Epithelial cell of esophagus (primary cell): Measurements from ENCODE around the gene SMYD1.

ENCODE experiments used
- DNase-seq: peaks from one replicate; pipeline ENCODE4 v3.0.0; 2010; ENCODE audit warnings: low read depth
- H3K4me3 ChIP-seq: 2 replicates; pipeline ENCODE4 v1.5.1; 2011; ENCODE audit warnings: mild to moderate bottlenecking, low read length, control low read depth
- TF ChIP-seq, protein P1 (sequence below): IDR thresholded peaks from 2 replicates; pipeline ENCODE4 v1.5.1; 2011; ENCODE audit warnings: low read depth, mild to moderate bottlenecking, low read length, control low read depth, inconsistent platforms; ENCODE audit not compliant: insufficient read depth; ENCODE audit errors: missing control alignments

The SMYD1 gene

DNA sequence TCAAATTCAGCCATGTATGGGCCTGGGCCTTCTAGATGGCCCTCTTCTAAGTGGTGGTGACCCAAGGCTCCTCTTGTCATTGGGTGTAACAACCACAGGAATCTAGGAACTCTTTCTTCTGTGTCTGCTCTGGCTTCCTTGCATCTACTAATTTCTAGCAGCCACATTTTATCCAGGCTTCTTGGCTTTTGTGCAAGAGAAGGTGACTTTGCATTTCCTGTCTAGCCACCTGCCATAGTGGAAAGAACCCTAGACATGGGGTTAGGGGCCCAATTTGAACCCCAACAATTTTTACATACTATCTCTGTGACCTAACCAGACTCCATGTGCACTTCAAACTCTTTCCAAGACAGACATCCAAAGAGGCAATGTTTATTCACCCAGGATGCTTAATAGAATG is 25.1 kb downstream of the SMYD1 start:
- H3K4me3 ChIP-seq = no peak overlapping the region
- no peak for DNase-seq
- TF ChIP-seq, protein P1, sequence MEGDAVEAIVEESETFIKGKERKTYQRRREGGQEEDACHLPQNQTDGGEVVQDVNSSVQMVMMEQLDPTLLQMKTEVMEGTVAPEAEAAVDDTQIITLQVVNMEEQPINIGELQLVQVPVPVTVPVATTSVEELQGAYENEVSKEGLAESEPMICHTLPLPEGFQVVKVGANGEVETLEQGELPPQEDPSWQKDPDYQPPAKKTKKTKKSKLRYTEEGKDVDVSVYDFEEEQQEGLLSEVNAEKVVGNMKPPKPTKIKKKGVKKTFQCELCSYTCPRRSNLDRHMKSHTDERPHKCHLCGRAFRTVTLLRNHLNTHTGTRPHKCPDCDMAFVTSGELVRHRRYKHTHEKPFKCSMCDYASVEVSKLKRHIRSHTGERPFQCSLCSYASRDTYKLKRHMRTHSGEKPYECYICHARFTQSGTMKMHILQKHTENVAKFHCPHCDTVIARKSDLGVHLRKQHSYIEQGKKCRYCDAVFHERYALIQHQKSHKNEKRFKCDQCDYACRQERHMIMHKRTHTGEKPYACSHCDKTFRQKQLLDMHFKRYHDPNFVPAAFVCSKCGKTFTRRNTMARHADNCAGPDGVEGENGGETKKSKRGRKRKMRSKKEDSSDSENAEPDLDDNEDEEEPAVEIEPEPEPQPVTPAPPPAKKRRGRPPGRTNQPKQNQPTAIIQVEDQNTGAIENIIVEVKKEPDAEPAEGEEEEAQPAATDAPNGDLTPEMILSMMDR = no peak

DNA sequence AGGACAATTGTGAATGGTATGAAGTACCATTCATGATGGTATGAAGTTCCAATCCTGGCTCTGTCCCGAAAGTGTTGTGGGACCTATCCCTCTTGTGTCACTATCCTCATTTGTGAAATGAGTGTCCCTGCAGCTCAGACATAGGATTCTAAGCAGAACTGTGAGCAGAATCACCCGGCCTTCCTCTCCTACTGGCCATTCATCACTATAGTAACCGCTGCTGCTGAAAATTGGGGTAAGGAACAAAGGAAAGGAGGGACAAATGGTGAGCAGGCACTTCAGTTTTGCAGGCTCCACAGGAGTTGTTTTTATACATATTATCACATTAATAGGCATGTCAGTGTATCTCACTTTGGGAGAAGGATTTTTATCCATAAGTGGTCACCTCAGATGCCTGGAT is 27.4 kb downstream of the SMYD1 start:
- H3K4me3 ChIP-seq = no peak overlapping the region
- no peak for DNase-seq
- TF ChIP-seq, protein P1 = no peak

DNA sequence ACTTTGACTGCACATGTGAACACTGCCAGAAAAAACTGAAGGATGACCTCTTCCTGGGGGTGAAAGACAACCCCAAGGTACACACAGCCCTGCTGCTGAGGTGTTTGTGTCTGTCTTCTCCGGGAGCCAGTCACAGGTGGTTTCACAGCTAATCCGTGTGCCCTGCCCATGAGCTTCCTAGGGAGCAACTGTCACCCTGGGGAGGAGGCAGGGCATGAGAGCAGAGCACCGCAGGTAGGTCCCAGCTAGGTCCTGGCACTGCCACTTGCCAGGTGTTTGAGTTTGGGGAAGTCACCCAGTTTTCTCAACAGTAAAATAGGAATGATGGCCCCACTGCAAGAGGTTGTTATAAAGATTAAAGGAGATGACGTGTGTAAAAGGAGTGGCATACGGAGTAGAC is 29.1 kb downstream of the SMYD1 start:
- DNase-seq = no peak
- no peak overlapping the region for H3K4me3 ChIP-seq
- TF ChIP-seq, protein P1 = no peak

DNA sequence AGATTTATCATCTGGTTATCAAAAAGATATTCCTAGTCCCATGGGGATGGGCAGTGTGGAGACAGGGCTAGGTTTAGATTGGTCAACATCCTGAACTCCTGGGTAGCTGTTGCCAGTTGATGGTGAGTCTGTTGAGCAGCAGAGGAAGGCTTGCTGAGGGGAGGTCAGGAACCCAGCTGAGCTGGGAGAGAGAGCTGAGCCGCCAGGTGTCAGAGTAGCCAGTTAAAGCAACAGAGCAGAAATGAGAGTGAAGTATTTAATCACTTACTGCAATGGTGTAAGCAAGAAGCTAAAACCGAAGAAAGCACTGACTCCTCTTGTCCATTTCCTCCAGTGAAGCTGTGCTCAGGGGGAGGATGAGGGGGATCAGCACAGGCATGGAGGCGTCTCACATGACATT is 29.6 kb downstream of the SMYD1 start:
- DNase-seq = no peak
- TF ChIP-seq, protein P1 = no peak

DNA sequence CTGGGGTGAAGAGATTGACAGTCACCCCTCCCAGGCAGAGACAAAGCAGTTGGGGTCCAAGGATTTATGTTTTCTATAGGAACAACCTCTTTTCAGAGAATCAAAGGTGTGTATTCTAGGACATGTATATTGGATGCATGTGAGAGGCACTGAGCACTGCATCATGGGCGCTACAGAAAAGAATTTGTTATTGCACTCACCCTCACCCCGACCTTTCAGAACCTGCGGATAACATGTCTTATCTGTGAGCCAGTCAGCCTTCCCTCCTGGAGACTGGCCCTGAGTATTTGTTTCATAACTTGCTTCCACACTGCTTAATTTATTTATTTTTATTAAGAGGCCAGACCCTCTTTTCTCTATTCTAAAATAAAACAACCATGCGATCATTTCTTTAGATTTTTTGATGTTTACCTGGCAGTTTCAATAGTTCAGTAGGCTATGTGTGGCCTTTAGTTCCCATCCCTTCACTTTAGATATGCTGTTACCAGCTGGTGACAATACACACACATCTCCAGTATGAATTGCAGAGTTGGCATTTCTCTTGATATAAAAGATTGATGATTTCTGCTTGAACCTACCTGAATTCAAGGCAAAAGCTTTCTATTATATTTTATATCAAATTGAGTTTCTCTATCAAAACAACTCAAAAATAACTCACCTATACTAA is 30.4 kb downstream of the SMYD1 start:
- no peak for DNase-seq
- TF ChIP-seq, protein P1 = no peak
- no peak overlapping the region for H3K4me3 ChIP-seq

More for the DNA sequence above, 29.6 kb downstream of the SMYD1 start:
- no peak overlapping the region for H3K4me3 ChIP-seq

DNA sequence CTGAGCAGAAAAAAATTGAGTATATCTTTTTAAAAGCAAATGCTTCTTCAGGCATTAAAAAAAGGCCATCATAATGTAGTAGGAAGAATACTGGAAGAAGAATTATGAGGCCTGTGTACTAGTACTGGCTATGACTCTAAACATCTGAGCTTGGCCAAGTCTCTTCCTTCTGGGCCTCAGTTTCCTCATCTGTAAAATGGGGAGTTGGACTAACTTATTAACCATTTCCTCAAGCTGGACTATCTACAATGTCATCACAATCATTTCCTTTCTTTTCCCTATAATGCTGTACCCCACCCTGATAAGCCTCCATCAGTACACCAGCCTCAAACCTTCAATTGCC is 30.9 kb downstream of the SMYD1 start:
- TF ChIP-seq, protein P1 = no peak
- no peak overlapping the region for H3K4me3 ChIP-seq
- no peak for DNase-seq

DNA sequence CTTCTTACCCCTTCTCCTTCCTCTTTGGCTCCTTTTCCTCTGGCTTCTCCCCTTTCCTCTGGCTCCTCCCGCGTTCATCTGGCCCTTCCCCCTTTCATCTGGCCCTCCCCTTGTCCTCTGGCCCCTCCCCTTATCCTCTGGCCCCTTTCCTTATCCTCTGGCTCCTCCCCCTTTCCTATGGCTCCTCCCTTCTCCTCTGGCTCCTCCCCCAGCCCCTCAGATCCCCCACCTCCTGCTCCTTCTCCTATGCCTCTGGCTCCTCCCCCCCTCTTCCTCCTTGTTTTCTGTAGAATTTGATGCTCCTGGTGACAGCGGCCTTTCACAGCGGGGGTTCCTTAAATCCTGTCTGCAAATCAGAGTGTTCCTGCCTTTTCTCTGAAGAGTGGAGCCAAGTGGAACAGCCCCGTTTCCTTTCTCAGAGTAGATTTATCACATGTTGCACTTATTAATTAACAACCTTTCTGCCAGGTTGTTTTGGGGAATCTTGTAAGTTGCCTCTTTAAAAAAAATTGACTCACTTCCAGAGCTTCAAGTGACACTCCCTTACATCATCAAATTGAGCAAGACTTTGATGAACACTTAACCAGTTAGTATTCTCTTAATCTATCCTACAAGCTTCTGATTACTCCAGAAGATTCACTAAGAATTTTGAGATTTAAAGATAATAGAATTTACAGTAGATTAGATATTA is 32.3 kb downstream of the SMYD1 start:
- TF ChIP-seq, protein P1 = no peak
- no peak overlapping the region for H3K4me3 ChIP-seq
- peak; percentile 78 for DNase-seq
